Thymus (tissue), 14 donors: ENCODE measurements around the gene SIRPB2. TPM values are rescaled to one million over a fixed set of nuclear protein-coding genes. Genes with fewer than 3 reads are reported as not detected.

Source experiments
- DNase-seq, 9 donors: peaks; one replicate each; pipeline ENCODE4 v3.0.0-alpha.2; 2013; ENCODE audit warnings: low spot score in 9 of 9, low read depth in 6 of 9, missing footprints in 1 of 9
- H3K27ac ChIP-seq, 2 donors: one replicate each; pipeline ENCODE4 v1.5.1; 2013; ENCODE audit warnings: control low read depth in 1 of 2, low read depth in 1 of 2, low read length in 1 of 2, mild to moderate bottlenecking in 1 of 2, moderate library complexity in 1 of 2
- H3K27me3 ChIP-seq, 2 donors: one replicate each; pipeline ENCODE4 v1.5.1; 2013; ENCODE audit warnings: low read length in 1 of 2; ENCODE audit not compliant: control insufficient read depth in 2 of 2, insufficient read depth in 1 of 2
- H3K36me3 ChIP-seq, 2 donors: one replicate each; pipeline ENCODE4 v1.5.1; 2013; ENCODE audit warnings: low read length in 1 of 2, mild to moderate bottlenecking in 1 of 2, moderate library complexity in 1 of 2; ENCODE audit not compliant: control insufficient read depth in 2 of 2, insufficient read depth in 2 of 2
- H3K4me1 ChIP-seq, 2 donors: one replicate each; pipeline ENCODE4 v1.5.1; 2013; ENCODE audit warnings: low read length in 2 of 2; ENCODE audit not compliant: control insufficient read depth in 2 of 2, insufficient read depth in 2 of 2
- H3K4me3 ChIP-seq, 2 donors: one replicate each; pipeline ENCODE4 v1.5.1; 2013; ENCODE audit warnings: low read length in 2 of 2, control low read depth in 1 of 2, mild to moderate bottlenecking in 1 of 2
- H3K9me3 ChIP-seq, 2 donors: one replicate each; pipeline ENCODE4 v1.5.1; 2013; ENCODE audit warnings: low read length in 1 of 2, mild to moderate bottlenecking in 1 of 2; ENCODE audit not compliant: control insufficient read depth in 2 of 2, insufficient read depth in 1 of 2
- WGBS: extraction: QIAGEN DNeasy Blood & Tissue Kit; methylation state at CpG from one replicate; pipeline ENCODE4 v1.1.7; 2013; 5-methylcytosine and 5-hydroxymethylcytosine counted together
- long read RNA-seq, 10 donors: transcript quantifications; one replicate each; lab custom pipeline, GENCODE V29; 2026
- polyA plus RNA-seq: library from polyadenylated mRNA; stranded (reverse); fragments of 200-250 nt; gene quantifications from one replicate; pipeline ENCODE4 v1.2.3, GENCODE V29; 2013
- total RNA-seq: library from RNA; stranded (reverse); fragments of 120-200 nt; gene quantifications from one replicate; pipeline ENCODE4 v1.2.4, GENCODE V29; 2013
- donor health status: healthy.

Gene SIRPB2
- total RNA-seq (1.2 TPM), polyA plus RNA-seq (1.7 TPM)
- long read RNA-seq, donor 1, result 0 reads
- long read RNA-seq, donor 2, partial matches to known transcripts, result 0 of 2 reads
- long read RNA-seq, donor 2, other reads (novel, unspliced or antisense), result 0 of 2 reads
- long read RNA-seq, donor 3, partial matches to known transcripts, result 0 of 3 reads
- long read RNA-seq, donor 3, other reads (novel, unspliced or antisense), result 0 of 3 reads
- long read RNA-seq, donor 4, result 0 reads
- long read RNA-seq, donor 5, partial matches to known transcripts, result 0 of 1 reads
- long read RNA-seq, donor 5, other reads (novel, unspliced or antisense), result 0 of 1 reads
- long read RNA-seq, donor 6, partial matches to known transcripts, result 0 of 2 reads
- long read RNA-seq, donor 6, other reads (novel, unspliced or antisense), result 0 of 2 reads
- long read RNA-seq, donor 7, partial matches to known transcripts, result 0 of 2 reads
- long read RNA-seq, donor 7, other reads (novel, unspliced or antisense), result 0 of 2 reads
- long read RNA-seq, donor 8, result 0 reads
- long read RNA-seq, donor 9, partial matches to known transcripts, result 0 of 1 reads
- long read RNA-seq, donor 9, other reads (novel, unspliced or antisense), result 0 of 1 reads
- long read RNA-seq, donor 10, result 0 reads

- Histone ChIP-seq H3K27ac (peak within 1 kb of the TSS in 1 of 2 donors; percentile 26), H3K4me3 (no peak within 1 kb of the TSS), H3K36me3 (no peaks in the 10 kb centered on the region), H3K27me3 (peaks cover 0 to 10% of the 10 kb centered on the region in 2 donors), H3K9me3 (no peaks in the 10 kb centered on the region), H3K4me1 (peaks cover 0 to 2% of the 10 kb centered on the region in 2 donors)
- DNase-seq, result peak in 1 of 9 donors; percentile 23
- WGBS, result 21% methylated on average over 11 of the region's 11 CpGs
These were observed at the start of gene SIRPB2 for GRCh38 chr20:1491281-1491840. Gene SIRPB2 (minus strand): TSS chr20:1491420. CDS start chr20:1491359, 61 bp downstream.

- no peaks in the 10 kb centered on the region for H3K36me3 ChIP-seq
- H3K9me3 ChIP-seq, result no peaks in the 10 kb centered on the region
- H3K27me3 ChIP-seq, result no peaks in the 10 kb centered on the region
- no peak overlapping the region for H3K4me3 ChIP-seq
- WGBS, result 98% methylated on average over 1 of the region's 1 CpG
- no peak for DNase-seq
- H3K27ac ChIP-seq, result no peak overlapping the region
- H3K4me1 ChIP-seq, result peaks cover 0 to 6% of the 10 kb centered on the region in 2 donors
These were observed 48.7 kb upstream of the SIRPB2 start for GRCh38 chr20:1539816-1540419.

GRCh38 chr20:1538655-1539054 is 47.4 kb upstream of the SIRPB2 start:
- no peaks in the 10 kb centered on the region for H3K36me3 ChIP-seq
- no peak overlapping the region for H3K4me3 ChIP-seq
- peaks cover 0 to 6% of the 10 kb centered on the region in 2 donors for H3K4me1 ChIP-seq
- DNase-seq, result no peak
- no peaks in the 10 kb centered on the region for H3K27me3 ChIP-seq
- H3K9me3 ChIP-seq, result no peaks in the 10 kb centered on the region
- no peak overlapping the region for H3K27ac ChIP-seq

- peaks cover 0 to 6% of the 10 kb centered on the region in 2 donors for H3K4me1 ChIP-seq
- DNase-seq, result peak in 1 of 9 donors; percentile 33
- H3K4me3 ChIP-seq, result no peak overlapping the region
- no peak overlapping the region for H3K27ac ChIP-seq
- H3K9me3 ChIP-seq, result no peaks in the 10 kb centered on the region
- H3K27me3 ChIP-seq, result no peaks in the 10 kb centered on the region
- 6% methylated on average over 4 of the region's 4 CpGs for WGBS
- no peaks in the 10 kb centered on the region for H3K36me3 ChIP-seq
These were observed 46.5 kb upstream of the SIRPB2 start for GRCh38 chr20:1537731-1538058.

- Histone ChIP-seq H3K9me3 (no peaks in the 10 kb centered on the region), H3K4me3 (no peak overlapping the region), H3K27ac (no peak overlapping the region), H3K4me1 (peaks cover 0 to 6% of the 10 kb centered on the region in 2 donors), H3K27me3 (no peaks in the 10 kb centered on the region), H3K36me3 (no peaks in the 10 kb centered on the region)
- no peak for DNase-seq
- 84% methylated on average over 11 of the region's 11 CpGs for WGBS
These were observed 45.9 kb upstream of the SIRPB2 start for GRCh38 chr20:1536893-1537730.

GRCh38 chr20:1535420-1536175 is 44.4 kb upstream of the SIRPB2 start:
- peak in 1 of 9 donors; percentile 24 for DNase-seq
- Histone ChIP-seq H3K27ac (no peak overlapping the region), H3K9me3 (no peaks in the 10 kb centered on the region), H3K4me3 (no peak overlapping the region), H3K27me3 (no peaks in the 10 kb centered on the region), H3K4me1 (peaks cover 0 to 6% of the 10 kb centered on the region in 2 donors), H3K36me3 (no peaks in the 10 kb centered on the region)
- WGBS, result 94% methylated on average over 5 of the region's 5 CpGs

- Histone ChIP-seq H3K36me3 (no peaks in the 10 kb centered on the region), H3K27ac (no peak overlapping the region), H3K9me3 (no peaks in the 10 kb centered on the region), H3K4me3 (no peak overlapping the region), H3K4me1 (peaks cover 0 to 6% of the 10 kb centered on the region in 2 donors), H3K27me3 (no peaks in the 10 kb centered on the region)
- no peak for DNase-seq
- 93% methylated on average over 5 of the region's 5 CpGs for WGBS
These were observed 43.3 kb upstream of the SIRPB2 start for GRCh38 chr20:1534526-1534925.

- no peaks in the 10 kb centered on the region for H3K27me3 ChIP-seq
- H3K4me1 ChIP-seq, result peaks cover 0 to 6% of the 10 kb centered on the region in 2 donors
- H3K9me3 ChIP-seq, result no peaks in the 10 kb centered on the region
- no peak overlapping the region for H3K27ac ChIP-seq
- 95% methylated on average over 4 of the region's 4 CpGs for WGBS
- no peak overlapping the region for H3K4me3 ChIP-seq
- H3K36me3 ChIP-seq, result no peaks in the 10 kb centered on the region
- peak in 1 of 9 donors; percentile 21 for DNase-seq
These were observed 41.8 kb upstream of the SIRPB2 start for GRCh38 chr20:1533059-1533458.
